GM21717 (cell line): ENCODE results near the gene NPR3.

ENCODE experiments used
- ATAC-seq: cut with Tn5 transposase; IDR thresholded peaks from one replicate; pipeline ENCODE4 v1.9.1; 2021; ENCODE audit warnings: mild to moderate bottlenecking, moderate library complexity; ENCODE audit not compliant: unreplicated experiment

NPR3 gene

GRCh38 chr5:32710550-32711361 lies at the start of gene NPR3:
NPR3 (plus strand) TSS chr5:32711321; CDS start chr5:32711777, 456 bp downstream.
- no peak for ATAC-seq

GRCh38 chr5:32664523-32664922 lies 46.6 kb upstream of the NPR3 start:
- ATAC-seq = no peak

- no peak for ATAC-seq
Observed at GRCh38 chr5:32668552-32668951, 42.6 kb upstream of the NPR3 start.

- ATAC-seq = no peak
Observed at GRCh38 chr5:32673272-32673671, 37.8 kb upstream of the NPR3 start.

- no peak for ATAC-seq
Observed at GRCh38 chr5:32677023-32677422, 34.1 kb upstream of the NPR3 start.

- ATAC-seq = no peak
Observed at GRCh38 chr5:32678472-32678871, 32.6 kb upstream of the NPR3 start.

GRCh38 chr5:32679218-32679617 lies 31.9 kb upstream of the NPR3 start:
- ATAC-seq = no peak

GRCh38 chr5:32680183-32680582 lies 30.9 kb upstream of the NPR3 start:
- no peak for ATAC-seq

- no peak for ATAC-seq
Observed at GRCh38 chr5:32683125-32683524, 28.0 kb upstream of the NPR3 start.

GRCh38 chr5:32684260-32684659 lies 26.9 kb upstream of the NPR3 start:
- no peak for ATAC-seq

GRCh38 chr5:32686799-32687498 lies 24.2 kb upstream of the NPR3 start:
- no peak for ATAC-seq

- no peak for ATAC-seq
Observed at GRCh38 chr5:32687499-32687831, 23.7 kb upstream of the NPR3 start.

GRCh38 chr5:32690153-32690552 lies 21.0 kb upstream of the NPR3 start:
- no peak for ATAC-seq

GRCh38 chr5:32690666-32691065 lies 20.5 kb upstream of the NPR3 start:
- ATAC-seq = no peak

GRCh38 chr5:32692036-32692746 lies 18.9 kb upstream of the NPR3 start:
- ATAC-seq = no peak

- no peak for ATAC-seq
Observed at GRCh38 chr5:32703957-32704356, 7.2 kb upstream of the NPR3 start.

- no peak for ATAC-seq
Observed at GRCh38 chr5:32707418-32707997, 3.6 kb upstream of the NPR3 start.

GRCh38 chr5:32708949-32709348 lies 2.2 kb upstream of the NPR3 start:
- ATAC-seq = no peak

- ATAC-seq = no peak
Observed at GRCh38 chr5:32709750-32710549, 1.2 kb upstream of the NPR3 start.

GRCh38 chr5:32711362-32711680 lies 200 bp downstream of the NPR3 start:
- no peak for ATAC-seq
